Endothelial cell of umbilical vein (primary cell): ENCODE data around the gene FAM168A. TPM values are rescaled to one million over a fixed set of nuclear protein-coding genes. Genes with fewer than 3 reads are reported as not detected.

ENCODE experiments used
- BruUV-seq: library from RNA; stranded (reverse); fragments of 400-500 nt; replicated peaks from 2 replicates; lab custom pipeline; 2021; lab: Mats Ljungman, UMichigan
- CTCF ChIA-PET: fragments of 300-600, 350-600 bp; sonication (Branson Sonifier 250); formaldehyde crosslinking; loops from one replicate; lab custom pipeline; 2021; ENCODE audit warnings: antibody characterized with exemption, inconsistent platforms; lab: Charles Lee
- POLR2A ChIA-PET: fragments of 300-600, 350-600 bp; sonication (Branson Sonifier 250); formaldehyde crosslinking; loops from one replicate; lab custom pipeline; 2021; ENCODE audit warnings: antibody characterized with exemption, inconsistent platforms; lab: Charles Lee
- DNase-seq: peaks from one replicate; pipeline ENCODE4 v3.0.0-alpha.2; 2011; ENCODE audit warnings: low read depth, low spot score
- FAIRE-seq: peaks from 2 replicates; lab custom pipeline; 2011; peaks lifted over from hg19 to GRCh38; lab: Jason Lieb, UNC
- H2AFZ ChIP-seq: 2 replicates; pipeline ENCODE4 v1.6.0; 2012; ENCODE audit warnings: low read depth, low read length, control low read depth, inconsistent platforms
- H3K27ac ChIP-seq: 2 replicates; pipeline ENCODE4 v1.5.1; 2011; ENCODE audit warnings: low read depth, mild to moderate bottlenecking, control low read depth, low read length, moderate library complexity; ENCODE audit not compliant: insufficient read depth
- H3K27me3 ChIP-seq, 2 experiments: 2 replicates each; pipeline versions ENCODE4 v1.6.0 to v1.6.1; 2011; ENCODE audit warnings: low read length in 2 of 2, mixed read lengths in 1 of 2; ENCODE audit not compliant: control insufficient read depth in 2 of 2, insufficient read depth in 2 of 2
- H3K36me3 ChIP-seq, 2 experiments: 2 replicates in 1 of 2; 3 replicates in 1 of 2; pipeline ENCODE4 v1.5.1; 2011; ENCODE audit warnings: low read length in 2 of 2, mild to moderate bottlenecking in 1 of 2, moderate library complexity in 1 of 2; ENCODE audit not compliant: control insufficient read depth in 2 of 2, insufficient read depth in 2 of 2; ENCODE audit errors: extremely low read depth in 1 of 2
- H3K4me1 ChIP-seq: 3 replicates; pipeline ENCODE4 v1.5.1; 2011; ENCODE audit warnings: mild to moderate bottlenecking, low read length; ENCODE audit not compliant: control insufficient read depth, insufficient read depth; ENCODE audit errors: extremely low read depth
- H3K4me2 ChIP-seq: 2 replicates; pipeline ENCODE4 v1.6.1; 2011; ENCODE audit warnings: low read length, control low read depth, mixed read lengths; ENCODE audit not compliant: insufficient read depth
- H3K4me3 ChIP-seq, 3 experiments: fragments of 200-600 bp in 1 of 3; sonication (generic), shearing (Covaris generic) in 1 of 3; replicated peaks in 1 of 3; 2 replicates each; pipeline ENCODE4 v1.5.1; 2011 to 2016; ENCODE audit warnings: control low read depth in 3 of 3, low read length in 3 of 3, mild to moderate bottlenecking in 2 of 3, inconsistent platforms in 1 of 3, low read depth in 1 of 3, moderate library complexity in 1 of 3; ENCODE audit not compliant: insufficient read depth in 1 of 3
- H3K79me2 ChIP-seq: 2 replicates; pipeline ENCODE4 v1.6.0; 2012; ENCODE audit warnings: low read length, inconsistent platforms; ENCODE audit not compliant: control insufficient read depth, insufficient read depth
- H3K9ac ChIP-seq: replicated peaks from 2 replicates; pipeline ENCODE3; 2011; ENCODE audit warnings: low read length, control low read depth; ENCODE audit not compliant: insufficient read depth; ENCODE audit errors: extremely low read depth
- H3K9me1 ChIP-seq: replicated peaks from 3 replicates; pipeline ENCODE4 v1.6.0; 2011; ENCODE audit warnings: mild to moderate bottlenecking, low read length; ENCODE audit not compliant: control insufficient read depth, insufficient read depth; ENCODE audit errors: extremely low read depth
- H3K9me3 ChIP-seq: replicated peaks from 2 replicates; pipeline ENCODE4 v1.5.1; 2012; ENCODE audit warnings: low read length, inconsistent platforms; ENCODE audit not compliant: control insufficient read depth, insufficient read depth
- H4K20me1 ChIP-seq: replicated peaks from 2 replicates; pipeline ENCODE3; 2011; ENCODE audit warnings: mild to moderate bottlenecking, low read length; ENCODE audit not compliant: control insufficient read depth, insufficient read depth; ENCODE audit errors: extremely low read depth
- EZH2 ChIP-seq: IDR thresholded peaks from 2 replicates; pipeline ENCODE4 v1.6.1; 2012; ENCODE audit warnings: borderline replicate concordance, low read depth, mild to moderate bottlenecking, moderate library complexity, low read length, inconsistent platforms; ENCODE audit not compliant: severe bottlenecking
- FOS ChIP-seq: IDR thresholded peaks from 2 replicates; pipeline ENCODE4 v1.6.1; 2011; ENCODE audit warnings: mild to moderate bottlenecking, low read length, moderate library complexity, borderline replicate concordance; ENCODE audit not compliant: insufficient read depth
- GATA2 ChIP-seq: IDR thresholded peaks from 2 replicates; pipeline ENCODE4 v1.7.0; 2011; ENCODE audit warnings: low read depth, mild to moderate bottlenecking, moderate library complexity, mixed read lengths, low read length; ENCODE audit not compliant: insufficient read length, insufficient read depth
- JUN ChIP-seq: IDR thresholded peaks from 2 replicates; pipeline ENCODE4 v1.6.1; 2011; ENCODE audit warnings: borderline replicate concordance, low read depth; ENCODE audit not compliant: insufficient read length, insufficient read depth
- MYC ChIP-seq: IDR thresholded peaks from one replicate; pipeline ENCODE4 v1.6.1; 2011; ENCODE audit warnings: mild to moderate bottlenecking, low read depth, low read length
- POLR2A ChIP-seq: IDR thresholded peaks from 2 replicates; pipeline ENCODE4 v1.6.1; 2012; ENCODE audit warnings: low read depth, mild to moderate bottlenecking, control low read depth, low read length
- POLR2AphosphoS5 ChIP-seq: IDR thresholded peaks from 2 replicates; pipeline ENCODE4 v1.6.1; 2012; ENCODE audit warnings: low read depth, mild to moderate bottlenecking, control low read depth, low read length, moderate library complexity; ENCODE audit not compliant: insufficient read depth
- dilution Hi-C: fragments of 300-500 bp; cut with MboI; formaldehyde crosslinking; loops from one replicate; pipeline ENCODE4 v1.15.0; 2019; ENCODE audit warnings: low sequenced_read_pairs; ENCODE audit not compliant: extremely low pct_ligation_motif_present
- intact Hi-C: fragments of 100-400 bp; cut with micrococcal nuclease; formaldehyde crosslinking; loops from one replicate; pipeline ENCODE4 v1.10.0; 2022
- polyA plus RNA-seq, 4 experiments: library from polyadenylated mRNA; depleted of rRNA in 3 of 4; stranded (reverse) in 3 of 4; unstranded in 1 of 4; fragments of >200 nt; gene quantifications; 2 replicates each; pipeline versions ENCODE4 v1.2.1 to v1.2.3, GENCODE V29; 2011 to 2012; ENCODE audit warnings: missing spikeins in 1 of 4
- total RNA-seq: library from RNA; stranded (reverse); gene quantifications from 2 replicates; pipeline ENCODE4 v1.2.3, GENCODE V29; 2021
- TF ChIP-seq, protein P1 (sequence below), 2 donors: IDR thresholded peaks; 1 replicate in 1 of 2; 2 replicates in 1 of 2; pipeline ENCODE4 v1.5.1; 2011; ENCODE audit warnings: low read length in 2 of 2, mild to moderate bottlenecking in 2 of 2, moderate library complexity in 2 of 2, control low read depth in 1 of 2, inconsistent platforms in 1 of 2, low read depth in 1 of 2; ENCODE audit not compliant: insufficient read depth in 1 of 2; ENCODE audit errors: extremely low read depth in 1 of 2
- TF ChIP-seq, protein P2 (sequence below): IDR thresholded peaks from 2 replicates; pipeline ENCODE4 v1.6.1; 2011; ENCODE audit not compliant: insufficient read depth, insufficient read length

FAM168A gene
- total and polyA plus RNA-seq, 2 donors (not counting 3 experiments of a cell fraction or from before 2014, with no cell fraction given): 17.0 to 20.5 TPM

DNA sequence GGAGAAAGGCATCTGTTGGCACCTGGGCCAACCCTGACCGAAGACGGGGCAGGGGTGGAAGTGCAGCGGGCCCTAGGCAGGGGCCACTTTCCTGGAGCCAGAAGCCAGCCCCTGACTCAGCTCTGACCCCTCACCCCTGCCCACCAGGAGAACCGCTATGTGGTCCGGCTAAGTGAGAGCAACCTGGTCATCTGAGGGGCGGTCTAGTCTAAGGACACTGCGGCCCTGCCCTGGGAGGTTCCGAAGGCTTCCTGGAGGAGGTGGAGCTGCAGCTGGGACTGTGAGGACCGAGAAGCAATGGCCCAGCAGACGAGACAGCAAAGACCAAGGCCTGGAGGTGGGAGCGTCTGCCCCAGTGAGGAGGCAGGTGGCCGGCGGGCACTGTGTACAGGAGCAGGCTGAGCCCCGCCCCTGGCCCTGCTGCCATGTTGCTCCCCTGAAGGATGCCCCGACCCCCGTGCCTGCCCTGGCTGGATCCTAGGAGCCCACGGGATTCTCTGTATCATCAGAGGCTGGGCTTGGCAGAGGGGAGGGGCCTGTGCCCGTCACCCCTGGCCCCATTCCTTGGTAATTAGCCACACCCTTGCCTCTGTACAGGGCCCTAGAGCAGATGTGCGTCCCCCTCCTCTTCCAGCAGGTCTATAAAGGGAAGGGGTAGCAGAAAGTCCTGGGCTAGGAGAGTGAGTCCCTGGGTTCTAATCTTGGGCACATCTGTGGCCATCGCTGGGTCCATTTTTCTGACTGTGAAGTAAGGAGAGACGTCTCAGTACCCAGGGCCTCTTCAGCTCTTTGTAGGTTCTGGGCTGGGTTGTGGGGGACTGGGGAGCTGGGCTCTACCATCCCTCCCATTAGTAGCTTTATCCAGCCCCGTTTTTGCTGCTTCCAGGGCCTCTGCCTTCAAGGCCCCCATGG is 202.4 kb downstream of the FAM168A start:
- no peak for FAIRE-seq
- H4K20me1 ChIP-seq: no peaks in the 10 kb centered on the region
- CTCF ChIA-PET: interaction anchor here (1.4 to 6.2 kb wide), 5 partner anchors 41 to 265 kb away, joined by 4 to 253 read pairs (median 5); partner anchors contain the start of gene ARHGEF17
- H3K9ac ChIP-seq: no peak overlapping the region
- no peak for TF ChIP-seq EZH2
- TF ChIP-seq JUN: no peak
- no peak for TF ChIP-seq POLR2AphosphoS5
- TF ChIP-seq FOS: no peak
- TF ChIP-seq, protein P1, sequence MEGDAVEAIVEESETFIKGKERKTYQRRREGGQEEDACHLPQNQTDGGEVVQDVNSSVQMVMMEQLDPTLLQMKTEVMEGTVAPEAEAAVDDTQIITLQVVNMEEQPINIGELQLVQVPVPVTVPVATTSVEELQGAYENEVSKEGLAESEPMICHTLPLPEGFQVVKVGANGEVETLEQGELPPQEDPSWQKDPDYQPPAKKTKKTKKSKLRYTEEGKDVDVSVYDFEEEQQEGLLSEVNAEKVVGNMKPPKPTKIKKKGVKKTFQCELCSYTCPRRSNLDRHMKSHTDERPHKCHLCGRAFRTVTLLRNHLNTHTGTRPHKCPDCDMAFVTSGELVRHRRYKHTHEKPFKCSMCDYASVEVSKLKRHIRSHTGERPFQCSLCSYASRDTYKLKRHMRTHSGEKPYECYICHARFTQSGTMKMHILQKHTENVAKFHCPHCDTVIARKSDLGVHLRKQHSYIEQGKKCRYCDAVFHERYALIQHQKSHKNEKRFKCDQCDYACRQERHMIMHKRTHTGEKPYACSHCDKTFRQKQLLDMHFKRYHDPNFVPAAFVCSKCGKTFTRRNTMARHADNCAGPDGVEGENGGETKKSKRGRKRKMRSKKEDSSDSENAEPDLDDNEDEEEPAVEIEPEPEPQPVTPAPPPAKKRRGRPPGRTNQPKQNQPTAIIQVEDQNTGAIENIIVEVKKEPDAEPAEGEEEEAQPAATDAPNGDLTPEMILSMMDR (IDR thresholded peaks at IDR 0.05; ENCODE audit: extremely low read depth in 1 of 2, insufficient read depth in 1 of 2, low read depth in 1 of 2, low read length in 2 of 2): no peak
- TF ChIP-seq, protein P2, sequence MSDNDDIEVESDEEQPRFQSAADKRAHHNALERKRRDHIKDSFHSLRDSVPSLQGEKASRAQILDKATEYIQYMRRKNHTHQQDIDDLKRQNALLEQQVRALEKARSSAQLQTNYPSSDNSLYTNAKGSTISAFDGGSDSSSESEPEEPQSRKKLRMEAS: no peak
- no peak for TF ChIP-seq GATA2
- TF ChIP-seq POLR2A: no peak
- TF ChIP-seq MYC: no peak
- H3K9me1 ChIP-seq: no peaks in the 10 kb centered on the region
- no peaks in the 10 kb centered on the region for H3K9me3 ChIP-seq
- no peak for DNase-seq
- H3K27me3 ChIP-seq: no peaks in the 10 kb centered on the region
- H3K4me2 ChIP-seq: no peak overlapping the region
- H3K36me3 ChIP-seq: peaks cover 2 to 9% of the 10 kb centered on the region in 2 experiments
- H3K27ac ChIP-seq: no peak overlapping the region
- no peaks in the 10 kb centered on the region for H3K79me2 ChIP-seq
- H3K4me3 ChIP-seq: no peak overlapping the region
- no TSS peak for BruUV-seq
- H3K4me1 ChIP-seq: peaks cover 19% of the 10 kb centered on the region
- intact Hi-C loops (no loop called here), dilution Hi-C loops (no loop called here)
- H2AFZ ChIP-seq: no peak overlapping the region
- POLR2A ChIA-PET: no interaction called here
